Measurements from ENCODE around the gene KRTAP1-5. TPM values are rescaled to one million over a fixed set of nuclear protein-coding genes. Genes with fewer than 3 reads are reported as not detected.
"Not testable (repeated sequence)": the region's sequence is repeated elsewhere in the genome, so short reads cannot be mapped to it uniquely, and the experiment has no call there.

Gene KRTAP1-5
- total and polyA plus RNA-seq, 4 donors: not detected

DNA sequence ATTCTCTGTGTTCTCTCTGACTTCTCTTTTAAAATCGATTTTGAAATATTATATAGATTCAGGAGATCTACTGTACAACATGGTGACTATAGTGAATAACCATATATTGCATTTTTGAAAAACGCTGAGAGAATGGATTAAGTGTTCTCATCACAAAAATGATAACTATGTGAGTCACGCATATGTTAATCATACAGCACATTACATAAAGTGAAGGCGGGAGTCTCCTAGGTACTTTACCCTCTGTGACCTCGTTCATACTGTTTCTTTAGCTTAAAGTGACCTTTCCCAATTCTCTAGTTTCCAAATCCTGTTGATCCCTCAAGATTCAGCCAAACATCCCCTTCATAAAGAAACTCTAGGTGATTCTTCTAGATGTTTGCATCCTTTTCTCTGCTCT is 24.2 kb downstream of the KRTAP1-5 start (continued):
- TF ChIP-seq RAD21 (IDR thresholded peaks at IDR 0.05) (no peak), FOXA1 (IDR thresholded peaks at IDR 0.05) (no peak), NR2F2 (IDR thresholded peaks at IDR 0.05) (no peak)
- TF ChIP-seq, protein P1, sequence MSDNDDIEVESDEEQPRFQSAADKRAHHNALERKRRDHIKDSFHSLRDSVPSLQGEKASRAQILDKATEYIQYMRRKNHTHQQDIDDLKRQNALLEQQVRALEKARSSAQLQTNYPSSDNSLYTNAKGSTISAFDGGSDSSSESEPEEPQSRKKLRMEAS (IDR thresholded peaks at IDR 0.05): no peak

DNA sequence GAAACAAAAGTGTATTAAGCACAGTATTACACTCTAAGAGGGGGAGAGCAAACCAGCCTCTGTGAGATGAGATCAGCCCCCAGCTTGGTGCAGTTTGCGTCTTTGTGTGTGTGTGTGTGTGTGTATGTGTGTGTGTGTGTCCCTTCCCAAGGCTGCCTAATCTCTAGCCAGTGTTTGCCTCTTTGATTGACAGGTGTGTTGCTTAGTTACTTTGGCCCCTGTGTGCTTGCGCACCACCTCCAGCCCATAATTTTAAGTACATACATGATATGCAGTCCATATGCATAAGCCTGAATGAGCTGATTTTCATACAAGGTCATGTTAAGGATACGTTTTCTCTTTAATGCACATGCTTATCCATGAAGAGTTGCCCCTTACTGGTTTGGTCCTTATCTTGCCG is 25.2 kb downstream of the KRTAP1-5 start:
- Histone ChIP-seq H3K9ac (ENCODE audit: low read depth in 1 of 2, low read length in 2 of 2) (no peak overlapping the region), H3K9me3 (ENCODE audit: control insufficient read depth in 4 of 4, low read length in 3 of 4) (no peaks in the 10 kb centered on the region), H3K36me3 (ENCODE audit: control insufficient read depth in 4 of 4, insufficient read depth in 3 of 4, low read depth in 1 of 4, low read length in 3 of 4) (no peaks in the 10 kb centered on the region), H3K27me3 (ENCODE audit: control insufficient read depth in 4 of 4, insufficient read depth in 4 of 4, low read length in 3 of 4) (peaks cover 0 to 3% (median 0%) of the 10 kb centered on the region in 4 donors), H3K4me1 (ENCODE audit: control insufficient read depth in 4 of 4, insufficient read depth in 4 of 4, low read length in 3 of 4) (no peaks in the 10 kb centered on the region), H3K27ac (ENCODE audit: low read depth in 1 of 2, low read length in 2 of 2) (no peak overlapping the region), H3K4me3 (ENCODE audit: low read depth in 1 of 3, low read length in 3 of 3) (no peak overlapping the region)
- DNase-seq (ENCODE audit: low spot score): no peak
- TF ChIP-seq FOXA1 (IDR thresholded peaks at IDR 0.05): no peak
- TF ChIP-seq GABPA (IDR thresholded peaks at IDR 0.05 in 1 of 2, conservative IDR thresholded peaks at IDR 0.05 in 1 of 2): no peak
- TF ChIP-seq, protein P2, sequence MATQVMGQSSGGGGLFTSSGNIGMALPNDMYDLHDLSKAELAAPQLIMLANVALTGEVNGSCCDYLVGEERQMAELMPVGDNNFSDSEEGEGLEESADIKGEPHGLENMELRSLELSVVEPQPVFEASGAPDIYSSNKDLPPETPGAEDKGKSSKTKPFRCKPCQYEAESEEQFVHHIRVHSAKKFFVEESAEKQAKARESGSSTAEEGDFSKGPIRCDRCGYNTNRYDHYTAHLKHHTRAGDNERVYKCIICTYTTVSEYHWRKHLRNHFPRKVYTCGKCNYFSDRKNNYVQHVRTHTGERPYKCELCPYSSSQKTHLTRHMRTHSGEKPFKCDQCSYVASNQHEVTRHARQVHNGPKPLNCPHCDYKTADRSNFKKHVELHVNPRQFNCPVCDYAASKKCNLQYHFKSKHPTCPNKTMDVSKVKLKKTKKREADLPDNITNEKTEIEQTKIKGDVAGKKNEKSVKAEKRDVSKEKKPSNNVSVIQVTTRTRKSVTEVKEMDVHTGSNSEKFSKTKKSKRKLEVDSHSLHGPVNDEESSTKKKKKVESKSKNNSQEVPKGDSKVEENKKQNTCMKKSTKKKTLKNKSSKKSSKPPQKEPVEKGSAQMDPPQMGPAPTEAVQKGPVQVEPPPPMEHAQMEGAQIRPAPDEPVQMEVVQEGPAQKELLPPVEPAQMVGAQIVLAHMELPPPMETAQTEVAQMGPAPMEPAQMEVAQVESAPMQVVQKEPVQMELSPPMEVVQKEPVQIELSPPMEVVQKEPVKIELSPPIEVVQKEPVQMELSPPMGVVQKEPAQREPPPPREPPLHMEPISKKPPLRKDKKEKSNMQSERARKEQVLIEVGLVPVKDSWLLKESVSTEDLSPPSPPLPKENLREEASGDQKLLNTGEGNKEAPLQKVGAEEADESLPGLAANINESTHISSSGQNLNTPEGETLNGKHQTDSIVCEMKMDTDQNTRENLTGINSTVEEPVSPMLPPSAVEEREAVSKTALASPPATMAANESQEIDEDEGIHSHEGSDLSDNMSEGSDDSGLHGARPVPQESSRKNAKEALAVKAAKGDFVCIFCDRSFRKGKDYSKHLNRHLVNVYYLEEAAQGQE (IDR thresholded peaks at IDR 0.05): no peak
- WGBS: 81% methylated on average over 4 of the region's 4 CpGs

DNA sequence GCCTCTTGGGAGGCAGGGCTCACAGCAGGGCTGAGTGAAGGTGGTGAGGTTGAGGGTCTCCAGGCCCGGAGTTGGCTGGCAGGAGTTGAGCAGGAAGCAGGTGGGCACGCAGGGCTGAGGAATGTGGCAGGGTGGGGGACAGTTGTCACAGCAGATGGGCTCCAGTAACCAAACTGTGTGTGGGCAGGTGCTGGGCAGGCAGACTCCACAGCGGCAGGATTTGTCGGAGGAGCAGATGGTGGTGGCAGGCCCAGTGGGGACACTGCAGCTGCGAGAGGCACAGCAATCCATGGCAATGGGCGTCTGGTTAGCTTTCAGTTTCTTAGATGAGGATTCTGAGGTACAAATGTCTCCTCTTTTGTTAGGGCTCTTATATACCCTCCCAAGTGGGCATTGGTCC is 27.4 kb downstream of the KRTAP1-5 start, which contains the start of gene KRTAP3-2:
Gene KRTAP3-2 (minus strand): TSS at position 344 of the 400 bp plus-strand sequence. CDS start 53 bp downstream, at position 291.
- H3K4me3 ChIP-seq (ENCODE audit: low read depth in 1 of 3, low read length in 3 of 3): not testable (repeated sequence)

DNA sequence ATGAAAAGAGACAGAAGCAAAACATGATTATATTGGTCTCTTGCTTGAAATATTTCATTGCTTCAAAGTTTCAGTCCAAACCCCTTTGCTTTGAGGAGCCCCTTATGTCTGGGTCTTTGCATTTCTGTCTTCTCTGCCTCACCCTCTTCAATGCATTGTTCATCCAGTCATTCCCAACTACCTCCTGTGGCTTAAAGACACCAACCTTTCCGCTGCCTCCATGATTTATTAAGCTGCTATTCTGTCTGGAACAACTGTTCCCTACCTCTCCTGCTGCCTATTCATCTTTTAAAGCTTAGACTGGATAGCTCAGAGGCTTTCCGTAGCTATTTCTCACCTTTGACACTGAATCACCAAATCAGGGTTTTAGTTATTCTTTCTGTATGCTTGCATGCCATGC is 29.6 kb downstream of the KRTAP1-5 start:
- no peak overlapping the region for H3K4me3 ChIP-seq (ENCODE audit: low read depth in 1 of 3, low read length in 3 of 3)
- TF ChIP-seq HNF4G (IDR thresholded peaks at IDR 0.05) (no peak), YY1 (IDR thresholded peaks at IDR 0.05) (no peak), NR2F2 (IDR thresholded peaks at IDR 0.05) (no peak), RXRA (IDR thresholded peaks at IDR 0.05) (no peak), GABPA (IDR thresholded peaks at IDR 0.05 in 1 of 2, conservative IDR thresholded peaks at IDR 0.05 in 1 of 2) (no peak), HNF4A (conservative IDR thresholded peaks at IDR 0.05) (no peak), RAD21 (IDR thresholded peaks at IDR 0.05) (no peak), SP1 (IDR thresholded peaks at IDR 0.05) (no peak), TAF1 (conservative IDR thresholded peaks at IDR 0.05) (no peak), JUND (IDR thresholded peaks at IDR 0.05) (no peak), FOXA2 (IDR thresholded peaks at IDR 0.05) (no peak), FOXA1 (IDR thresholded peaks at IDR 0.05) (no peak)
- TF ChIP-seq, protein P2 (IDR thresholded peaks at IDR 0.05): no peak
- TF ChIP-seq, protein P3, sequence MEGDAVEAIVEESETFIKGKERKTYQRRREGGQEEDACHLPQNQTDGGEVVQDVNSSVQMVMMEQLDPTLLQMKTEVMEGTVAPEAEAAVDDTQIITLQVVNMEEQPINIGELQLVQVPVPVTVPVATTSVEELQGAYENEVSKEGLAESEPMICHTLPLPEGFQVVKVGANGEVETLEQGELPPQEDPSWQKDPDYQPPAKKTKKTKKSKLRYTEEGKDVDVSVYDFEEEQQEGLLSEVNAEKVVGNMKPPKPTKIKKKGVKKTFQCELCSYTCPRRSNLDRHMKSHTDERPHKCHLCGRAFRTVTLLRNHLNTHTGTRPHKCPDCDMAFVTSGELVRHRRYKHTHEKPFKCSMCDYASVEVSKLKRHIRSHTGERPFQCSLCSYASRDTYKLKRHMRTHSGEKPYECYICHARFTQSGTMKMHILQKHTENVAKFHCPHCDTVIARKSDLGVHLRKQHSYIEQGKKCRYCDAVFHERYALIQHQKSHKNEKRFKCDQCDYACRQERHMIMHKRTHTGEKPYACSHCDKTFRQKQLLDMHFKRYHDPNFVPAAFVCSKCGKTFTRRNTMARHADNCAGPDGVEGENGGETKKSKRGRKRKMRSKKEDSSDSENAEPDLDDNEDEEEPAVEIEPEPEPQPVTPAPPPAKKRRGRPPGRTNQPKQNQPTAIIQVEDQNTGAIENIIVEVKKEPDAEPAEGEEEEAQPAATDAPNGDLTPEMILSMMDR (IDR thresholded peaks at IDR 0.05; ENCODE audit: low read depth, low read length, missing input control): no peak
- TF ChIP-seq, protein P4, sequence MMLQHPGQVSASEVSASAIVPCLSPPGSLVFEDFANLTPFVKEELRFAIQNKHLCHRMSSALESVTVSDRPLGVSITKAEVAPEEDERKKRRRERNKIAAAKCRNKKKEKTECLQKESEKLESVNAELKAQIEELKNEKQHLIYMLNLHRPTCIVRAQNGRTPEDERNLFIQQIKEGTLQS (IDR thresholded peaks at IDR 0.05): no peak
- TF ChIP-seq, protein P1 (IDR thresholded peaks at IDR 0.05): no peak
- no peaks in the 10 kb centered on the region for H3K4me1 ChIP-seq (ENCODE audit: control insufficient read depth in 4 of 4, insufficient read depth in 4 of 4, low read length in 3 of 4)
- WGBS: 68% methylated on average over 2 of the region's 2 CpGs
- no peak overlapping the region for H3K9ac ChIP-seq (ENCODE audit: low read depth in 1 of 2, low read length in 2 of 2)
- DNase-seq (ENCODE audit: low spot score): no peak
- H3K9me3 ChIP-seq (ENCODE audit: control insufficient read depth in 4 of 4, low read length in 3 of 4): no peaks in the 10 kb centered on the region
- no peaks in the 10 kb centered on the region for H3K36me3 ChIP-seq (ENCODE audit: control insufficient read depth in 4 of 4, insufficient read depth in 3 of 4, low read depth in 1 of 4, low read length in 3 of 4)
- H3K27me3 ChIP-seq (ENCODE audit: control insufficient read depth in 4 of 4, insufficient read depth in 4 of 4, low read length in 3 of 4): peaks cover 0 to 9% (median 0%) of the 10 kb centered on the region in 4 donors
- H3K27ac ChIP-seq (ENCODE audit: low read depth in 1 of 2, low read length in 2 of 2): no peak overlapping the region

More for the DNA sequence above, 27.4 kb downstream of the KRTAP1-5 start, which contains the start of gene KRTAP3-2:
- not testable (repeated sequence) for H3K27me3 ChIP-seq (ENCODE audit: control insufficient read depth in 4 of 4, insufficient read depth in 4 of 4, low read length in 3 of 4); H3K9me3 ChIP-seq (ENCODE audit: control insufficient read depth in 4 of 4, low read length in 3 of 4); H3K36me3 ChIP-seq (ENCODE audit: control insufficient read depth in 4 of 4, insufficient read depth in 3 of 4, low read depth in 1 of 4, low read length in 3 of 4); H3K27ac ChIP-seq (ENCODE audit: low read depth in 1 of 2, low read length in 2 of 2); DNase-seq (ENCODE audit: low spot score); H3K4me1 ChIP-seq (ENCODE audit: control insufficient read depth in 4 of 4, insufficient read depth in 4 of 4, low read length in 3 of 4); H3K9ac ChIP-seq (ENCODE audit: low read depth in 1 of 2, low read length in 2 of 2)
- 81% methylated on average over 6 of the region's 6 CpGs for WGBS

Measured in liver (tissue), 9 donors.